GM21528 (cell line): Measurements from ENCODE around the gene FAAH.
A peak's percentile ranks its signal among the peaks of the same experiment; 100 is the strongest.

Experiments
- ATAC-seq: cut with Tn5 transposase; IDR thresholded peaks from one replicate; pipeline ENCODE4 v1.9.1; 2021; ENCODE audit warnings: mild to moderate bottlenecking, moderate library complexity; ENCODE audit not compliant: unreplicated experiment, low FRiP score

FAAH gene

GRCh38 chr1:46420533-46420915 lies 26.4 kb downstream of the FAAH start:
- no peak for ATAC-seq

GRCh38 chr1:46421739-46422138 lies 27.6 kb downstream of the FAAH start:
- ATAC-seq, result no peak

- no peak for ATAC-seq
These were observed 28.2 kb downstream of the FAAH start for GRCh38 chr1:46422261-46422871.

- ATAC-seq, result no peak
These were observed 29.6 kb downstream of the FAAH start for GRCh38 chr1:46423574-46424240.

- ATAC-seq, result no peak
These were observed 30.6 kb downstream of the FAAH start for GRCh38 chr1:46424730-46425129.

- no peak for ATAC-seq
These were observed 31.6 kb downstream of the FAAH start for GRCh38 chr1:46425726-46426125.

GRCh38 chr1:46427541-46427940 lies 33.4 kb downstream of the FAAH start:
- ATAC-seq, result no peak

GRCh38 chr1:46429436-46429835 lies 35.3 kb downstream of the FAAH start:
- ATAC-seq, result no peak

GRCh38 chr1:46431695-46432094 lies 37.6 kb downstream of the FAAH start:
- no peak for ATAC-seq

- no peak for ATAC-seq
These were observed 38.7 kb downstream of the FAAH start for GRCh38 chr1:46432781-46433327.

- ATAC-seq, result no peak
These were observed 40.2 kb downstream of the FAAH start for GRCh38 chr1:46434358-46434757.

GRCh38 chr1:46436844-46437243 lies 42.7 kb downstream of the FAAH start:
- ATAC-seq, result no peak

GRCh38 chr1:46437723-46438122 lies 43.6 kb downstream of the FAAH start:
- ATAC-seq, result no peak

- no peak for ATAC-seq
These were observed 44.2 kb downstream of the FAAH start for GRCh38 chr1:46438346-46438745.

GRCh38 chr1:46440478-46440877 lies 46.4 kb downstream of the FAAH start:
- no peak for ATAC-seq

GRCh38 chr1:46442317-46443161 lies 48.4 kb downstream of the FAAH start:
- peak; percentile 78 for ATAC-seq

- no peak for ATAC-seq
These were observed 50.3 kb downstream of the FAAH start for GRCh38 chr1:46444466-46444865.

GRCh38 chr1:46445773-46446256 lies 51.7 kb downstream of the FAAH start:
- ATAC-seq, result no peak

- no peak for ATAC-seq
These were observed 52.8 kb downstream of the FAAH start for GRCh38 chr1:46446646-46447498.

- no peak for ATAC-seq
These were observed 53.5 kb downstream of the FAAH start for GRCh38 chr1:46447499-46448108.
